Vagina (tissue), 2 donors: ENCODE results near the gene ADGRG3. TPM values are rescaled to one million over a fixed set of nuclear protein-coding genes. Genes with fewer than 3 reads are reported as not detected.

Experiments used
- DNase-seq, 2 donors: peaks; one replicate each; pipeline ENCODE4 v3.0.0-alpha.2; 2017; ENCODE audit errors: extremely low spot score in 2 of 2
- H3K27ac ChIP-seq: fragments of 200-600 bp; sonication (generic); one replicate; pipeline ENCODE4 v1.5.1; 2019
- H3K27me3 ChIP-seq: fragments of 200-600 bp; sonication (generic); one replicate; pipeline ENCODE4 v1.5.1; 2019
- H3K36me3 ChIP-seq, 2 donors: fragments of 200-600 bp; sonication (generic); one replicate each; pipeline ENCODE4 v1.5.1; 2017 to 2019
- H3K4me1 ChIP-seq: fragments of 200-600 bp; sonication (generic); one replicate; pipeline ENCODE4 v1.5.1; 2019
- H3K4me3 ChIP-seq, 2 donors: fragments of 200-600 bp; sonication (generic); 1 replicate in 1 of 2; 2 replicates in 1 of 2; pipeline ENCODE4 v1.5.1; 2016 to 2019
- H3K9me3 ChIP-seq: fragments of 200-600 bp; sonication (generic); one replicate; pipeline ENCODE4 v1.5.1; 2019
- CTCF ChIP-seq, 3 experiments: fragments of 450-650 bp in 2 of 3; fragments of 200-600 bp in 1 of 3; sonication (generic) in 1 of 3; IDR thresholded peaks; one replicate each; pipeline ENCODE4 v1.5.1; 2017 to 2019; ENCODE audit warnings: antibody characterized with exemption in 3 of 3, mild to moderate bottlenecking in 2 of 3, moderate library complexity in 2 of 3
- POLR2A ChIP-seq, 2 donors: fragments of 450-650 bp; IDR thresholded peaks; one replicate each; pipeline ENCODE4 v1.6.1; 2017; ENCODE audit warnings: antibody characterized with exemption in 2 of 2, mild to moderate bottlenecking in 2 of 2, moderate library complexity in 2 of 2
- POLR2AphosphoS5 ChIP-seq, 2 donors: sonication (generic); formaldehyde crosslinking; IDR thresholded peaks; one replicate each; pipeline ENCODE4 v1.9.0; 2017; ENCODE audit warnings: antibody characterized with exemption in 2 of 2, mild to moderate bottlenecking in 2 of 2, low read depth in 1 of 2; ENCODE audit not compliant: insufficient read depth in 1 of 2
- intact Hi-C: fragments of 100-400 bp; cut with DNase I; formaldehyde crosslinking; loops from one replicate; pipeline ENCODE4 v1.15.1; 2023
- total RNA-seq: library from RNA; depleted of rRNA; stranded (reverse); fragments of >200 nt; gene quantifications from one replicate; pipeline ENCODE4 v1.2.3, GENCODE V29; 2016

Gene ADGRG3
- total RNA-seq, 1 donor from 2014 or later, result 10.3 TPM

- intact Hi-C loops, result loop anchor here (5.0 kb wide), 1 partner anchor 1626 kb away; no protein-coding TSS in a partner anchor
- H3K4me1 ChIP-seq, result no peaks in the 10 kb centered on the region
- no peak for DNase-seq
- H3K27ac ChIP-seq, result no peak overlapping the region
- no peak for TF ChIP-seq CTCF (IDR thresholded peaks at IDR 0.05)
- no peak for TF ChIP-seq POLR2A (IDR thresholded peaks at IDR 0.05)
- TF ChIP-seq POLR2AphosphoS5 (IDR thresholded peaks at IDR 0.05; ENCODE audit: insufficient read depth in 1 of 2, low read depth in 1 of 2), result no peak
- peaks cover 0 to 17% of the 10 kb centered on the region in 2 donors for H3K36me3 ChIP-seq
- H3K4me3 ChIP-seq, result no peak overlapping the region
- no peaks in the 10 kb centered on the region for H3K9me3 ChIP-seq
- H3K27me3 ChIP-seq, result no peaks in the 10 kb centered on the region
Observed at GRCh38 chr16:57660715-57661463, 7.2 kb upstream of the ADGRG3 start.

GRCh38 chr16:57661510-57661909 is 6.6 kb upstream of the ADGRG3 start:
- H3K9me3 ChIP-seq, result no peaks in the 10 kb centered on the region
- H3K36me3 ChIP-seq, result peaks cover 0 to 11% of the 10 kb centered on the region in 2 donors
- no peak for DNase-seq
- no peak overlapping the region for H3K4me3 ChIP-seq
- TF ChIP-seq POLR2A (IDR thresholded peaks at IDR 0.05) (no peak), CTCF (IDR thresholded peaks at IDR 0.05) (no peak)
- H3K27ac ChIP-seq, result no peak overlapping the region
- no peaks in the 10 kb centered on the region for H3K27me3 ChIP-seq
- no peaks in the 10 kb centered on the region for H3K4me1 ChIP-seq
- intact Hi-C loops, result loop anchor here (5.0 kb wide), 1 partner anchor 1626 kb away; no protein-coding TSS in a partner anchor

GRCh38 chr16:57661936-57662906 is 5.9 kb upstream of the ADGRG3 start:
- DNase-seq, result no peak
- intact Hi-C loops, result loop anchor here (5.0 kb wide), 1 partner anchor 1625 kb away; no protein-coding TSS in a partner anchor
- Histone ChIP-seq H3K4me3 (no peak overlapping the region), H3K27ac (no peak overlapping the region), H3K4me1 (no peaks in the 10 kb centered on the region), H3K36me3 (peaks cover 0 to 6% of the 10 kb centered on the region in 2 donors), H3K27me3 (no peaks in the 10 kb centered on the region), H3K9me3 (no peaks in the 10 kb centered on the region)
- TF ChIP-seq POLR2A (IDR thresholded peaks at IDR 0.05) (no peak), CTCF (IDR thresholded peaks at IDR 0.05) (no peak), POLR2AphosphoS5 (IDR thresholded peaks at IDR 0.05; ENCODE audit: insufficient read depth in 1 of 2, low read depth in 1 of 2) (no peak)

- Histone ChIP-seq H3K4me1 (no peaks in the 10 kb centered on the region), H3K9me3 (no peaks in the 10 kb centered on the region), H3K36me3 (peaks cover 0 to 3% of the 10 kb centered on the region in 2 donors), H3K4me3 (no peak overlapping the region), H3K27me3 (no peaks in the 10 kb centered on the region), H3K27ac (no peak overlapping the region)
- intact Hi-C loops, result loop anchor here (5.0 kb wide), 1 partner anchor 1624 kb away; no protein-coding TSS in a partner anchor
- TF ChIP-seq POLR2A (IDR thresholded peaks at IDR 0.05), result no peak
- no peak for TF ChIP-seq POLR2AphosphoS5 (IDR thresholded peaks at IDR 0.05; ENCODE audit: insufficient read depth in 1 of 2, low read depth in 1 of 2)
- no peak for TF ChIP-seq CTCF (IDR thresholded peaks at IDR 0.05)
- DNase-seq, result no peak
Observed at GRCh38 chr16:57663436-57663835, 4.7 kb upstream of the ADGRG3 start.
